Subcutaneous abdominal adipose tissue (tissue), 5 donors: ENCODE measurements around the gene BRD7.

Experiments
- H3K27ac ChIP-seq: one replicate; pipeline ENCODE4 v1.7.0; 2013; ENCODE audit warnings: low read depth, mild to moderate bottlenecking, inconsistent platforms, low read length, moderate library complexity
- H3K27me3 ChIP-seq, 5 donors: one replicate each; pipeline ENCODE4 v1.7.0; 2013; ENCODE audit warnings: low read length in 5 of 5, inconsistent platforms in 1 of 5; ENCODE audit not compliant: control insufficient read depth in 5 of 5, insufficient read depth in 4 of 5
- H3K36me3 ChIP-seq, 5 donors: one replicate each; pipeline ENCODE4 v1.7.0; 2013; ENCODE audit warnings: low read length in 5 of 5; ENCODE audit not compliant: control insufficient read depth in 5 of 5, insufficient read depth in 5 of 5
- H3K4me1 ChIP-seq, 5 donors: one replicate each; pipeline ENCODE4 v1.7.0; 2013; ENCODE audit warnings: low read length in 5 of 5, mild to moderate bottlenecking in 3 of 5, moderate library complexity in 1 of 5; ENCODE audit not compliant: control insufficient read depth in 5 of 5, insufficient read depth in 5 of 5
- H3K4me3 ChIP-seq, 5 donors: one replicate each; pipeline ENCODE4 v1.7.0; 2013; ENCODE audit warnings: low read length in 5 of 5, low read depth in 1 of 5
- H3K9ac ChIP-seq, 5 donors: one replicate each; pipeline ENCODE4 v1.7.0; 2013; ENCODE audit warnings: low read length in 5 of 5, mild to moderate bottlenecking in 4 of 5, moderate library complexity in 3 of 5
- H3K9me3 ChIP-seq, 5 donors: one replicate each; pipeline ENCODE4 v1.7.0; 2013; ENCODE audit warnings: low read length in 5 of 5; ENCODE audit not compliant: control insufficient read depth in 5 of 5
- donor health status: healthy.
- donor health status: healthy.
- donor health status: healthy.
- donor health status: healthy.
- donor health status: healthy.

The BRD7 gene

GRCh38 chr16:50269061-50269705 lies 99.6 kb downstream of the BRD7 start:
- H3K9ac ChIP-seq: no peak overlapping the region
- H3K9me3 ChIP-seq: no peaks in the 10 kb centered on the region
- H3K4me3 ChIP-seq: no peak overlapping the region
- H3K4me1 ChIP-seq: peaks cover 0 to 72% (median 51%) of the 10 kb centered on the region in 5 donors
- H3K27me3 ChIP-seq: no peaks in the 10 kb centered on the region
- H3K36me3 ChIP-seq: no peaks in the 10 kb centered on the region
- H3K27ac ChIP-seq: no peak overlapping the region

DNA sequence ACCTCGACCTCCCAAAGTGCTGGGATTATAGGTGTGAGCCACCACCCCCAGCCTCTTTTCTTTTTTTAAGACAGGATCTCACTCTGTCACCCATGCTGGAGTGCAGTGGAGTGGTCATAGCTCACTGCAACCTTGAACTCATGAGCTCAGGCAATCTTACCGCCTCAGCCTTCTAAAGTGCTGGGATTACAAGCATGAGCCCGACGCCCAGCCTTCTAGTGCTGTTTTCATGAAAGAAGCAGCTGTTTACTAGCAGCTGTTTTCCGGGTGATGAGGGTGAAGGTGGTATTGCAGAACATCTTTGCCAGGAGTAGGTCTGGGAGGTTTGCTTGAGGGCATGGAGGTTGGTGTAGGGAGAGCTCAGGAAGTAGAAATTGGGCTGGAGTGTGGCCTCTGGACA lies 100.4 kb downstream of the BRD7 start:
- Histone ChIP-seq H3K36me3 (no peaks in the 10 kb centered on the region), H3K9ac (no peak overlapping the region), H3K27ac (no peak overlapping the region), H3K4me1 (peaks cover 0 to 66% (median 48%) of the 10 kb centered on the region in 5 donors), H3K27me3 (no peaks in the 10 kb centered on the region), H3K9me3 (no peaks in the 10 kb centered on the region), H3K4me3 (no peak overlapping the region)

DNA sequence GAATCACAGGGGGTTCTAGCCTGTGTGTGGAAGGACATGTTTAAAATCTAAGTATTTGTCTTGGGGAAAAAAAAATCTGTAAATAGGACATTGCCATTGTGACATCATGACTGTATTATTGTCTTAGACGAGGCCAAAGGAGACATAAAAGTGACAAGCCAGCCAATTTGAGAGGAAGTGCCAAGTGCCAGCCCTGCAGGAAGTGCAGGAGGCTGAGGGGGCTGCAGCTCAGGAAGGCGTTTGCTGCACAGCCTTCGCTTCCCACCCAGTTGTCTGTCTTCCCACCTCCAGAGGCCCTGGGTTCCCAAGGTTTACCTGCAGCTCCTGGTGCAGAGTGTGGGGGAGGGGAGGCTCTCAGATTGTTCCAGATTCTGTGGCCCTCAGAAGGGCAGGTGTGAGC lies 101.1 kb downstream of the BRD7 start:
- no peaks in the 10 kb centered on the region for H3K9me3 ChIP-seq
- no peak overlapping the region for H3K27ac ChIP-seq
- peaks cover 2 to 66% (median 41%) of the 10 kb centered on the region in 5 donors for H3K4me1 ChIP-seq
- H3K4me3 ChIP-seq: peak overlapping the region in 2 of 5 donors; percentile 58
- H3K36me3 ChIP-seq: no peaks in the 10 kb centered on the region
- H3K9ac ChIP-seq: no peak overlapping the region
- H3K27me3 ChIP-seq: no peaks in the 10 kb centered on the region

DNA sequence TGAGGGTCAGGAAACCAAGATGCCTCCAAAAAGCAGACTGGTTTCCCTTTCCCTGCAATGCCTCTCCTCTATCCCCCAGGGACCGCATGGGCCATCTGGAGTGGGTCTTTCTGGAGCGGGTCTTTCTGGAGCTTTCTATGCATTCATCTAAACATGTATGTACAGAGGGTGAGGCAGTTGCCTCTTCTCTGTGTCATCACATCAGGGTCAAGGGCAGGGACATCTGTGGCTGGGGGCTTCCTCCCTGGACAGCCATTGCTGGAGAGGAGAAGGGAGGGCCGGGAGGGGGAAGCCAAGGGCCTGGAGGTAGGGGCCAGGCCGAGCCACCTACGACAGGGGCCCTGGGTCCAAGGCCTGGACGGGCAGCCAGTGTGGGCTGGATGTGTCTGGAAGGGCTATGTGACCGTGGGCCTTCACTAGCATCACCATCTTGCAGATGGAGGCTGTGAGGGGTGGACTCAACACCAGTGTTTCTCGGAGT lies 101.6 kb downstream of the BRD7 start:
- H3K4me1 ChIP-seq: peaks cover 3 to 66% (median 37%) of the 10 kb centered on the region in 5 donors
- H3K36me3 ChIP-seq: no peaks in the 10 kb centered on the region
- H3K4me3 ChIP-seq: peak overlapping the region in 4 of 5 donors; percentile 45 to 58 (median 57)
- H3K27ac ChIP-seq: peak overlapping the region; percentile 37
- peak overlapping the region in 4 of 5 donors; percentile 16 to 62 (median 37) for H3K9ac ChIP-seq
- no peaks in the 10 kb centered on the region for H3K27me3 ChIP-seq
- H3K9me3 ChIP-seq: no peaks in the 10 kb centered on the region

DNA sequence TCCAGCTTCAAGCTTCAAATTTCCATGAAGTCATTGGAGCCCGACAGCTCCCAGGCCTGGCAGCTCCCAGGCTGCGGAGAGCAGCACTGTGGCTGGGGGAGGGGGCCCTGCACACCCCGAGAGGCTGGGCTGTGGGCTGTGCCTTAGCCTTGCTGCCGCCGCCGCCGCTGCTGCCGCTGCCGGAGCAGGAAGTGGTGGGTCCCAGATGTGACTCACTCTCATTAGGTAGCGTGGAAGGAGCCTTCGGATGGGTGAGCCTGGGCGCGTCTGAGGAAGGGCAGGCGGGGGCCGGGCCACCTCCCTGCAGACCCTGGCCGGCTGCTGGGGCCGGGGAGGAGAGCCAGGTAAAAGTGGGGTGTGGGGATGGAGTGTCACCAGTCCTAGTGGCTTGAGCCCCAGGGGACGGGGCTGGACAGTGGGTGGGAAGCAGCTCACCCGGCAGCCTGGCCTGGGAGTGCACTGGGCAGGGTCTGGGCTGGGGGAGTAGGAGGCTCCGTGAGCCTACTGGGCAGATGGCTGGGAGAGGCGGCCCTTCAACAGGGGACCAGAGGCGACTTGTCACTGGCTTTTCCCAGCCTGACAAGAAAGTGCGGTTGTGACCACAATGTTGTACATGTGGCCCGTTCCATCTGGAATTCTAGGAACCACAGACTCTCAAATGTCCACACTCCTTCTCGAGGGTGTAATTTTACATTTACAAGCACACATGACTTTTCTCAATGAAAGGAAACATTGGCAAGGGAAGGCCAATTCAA lies 102.3 kb downstream of the BRD7 start, which contains the start of gene ADCY7:
Gene ADCY7, plus strand, starts transcription at position 215 of the 755 bp plus-strand sequence. CDS start 21,629 bp downstream, outside the sequence.
- H3K36me3 ChIP-seq: no peaks in the 10 kb centered on the region
- peak within 1 kb of the TSS; percentile 37 for H3K27ac ChIP-seq
- H3K9me3 ChIP-seq: no peaks in the 10 kb centered on the region
- peaks cover 5 to 67% (median 39%) of the 10 kb centered on the region in 5 donors for H3K4me1 ChIP-seq
- peak within 1 kb of the TSS; percentile 38 to 58 (median 56) for H3K4me3 ChIP-seq
- peak within 1 kb of the TSS in 4 of 5 donors; percentile 16 to 62 (median 37) for H3K9ac ChIP-seq
- no peaks in the 10 kb centered on the region for H3K27me3 ChIP-seq
